Muscle of leg (tissue), 11 donors: ENCODE data around the gene DLG2. TPM values are rescaled to one million over a fixed set of nuclear protein-coding genes. Genes with fewer than 3 reads are reported as not detected.
"Not testable (repeated sequence)": the region's sequence is repeated elsewhere in the genome, so short reads cannot be mapped to it uniquely, and the experiment has no call there.

Experiments
- DNase-seq: peaks from one replicate; pipeline ENCODE4 v3.0.0; 2013
- H3K27ac ChIP-seq: one replicate; pipeline ENCODE4 v1.5.1; 2013; ENCODE audit warnings: mild to moderate bottlenecking, low read length, control low read depth
- H3K27me3 ChIP-seq: one replicate; pipeline ENCODE4 v1.6.1; 2013; ENCODE audit warnings: low read length; ENCODE audit not compliant: control insufficient read depth, insufficient read depth
- H3K36me3 ChIP-seq: one replicate; pipeline ENCODE4 v1.6.1; 2013; ENCODE audit warnings: low read length; ENCODE audit not compliant: control insufficient read depth, insufficient read depth
- H3K4me1 ChIP-seq: one replicate; pipeline ENCODE4 v1.6.1; 2013; ENCODE audit warnings: low read length; ENCODE audit not compliant: control insufficient read depth, insufficient read depth
- H3K4me3 ChIP-seq: one replicate; pipeline ENCODE4 v1.5.1; 2013; ENCODE audit warnings: low read length, control low read depth
- H3K9me3 ChIP-seq: replicated peaks from 2 replicates; pipeline ENCODE4 v1.6.1; 2013; ENCODE audit warnings: low read depth, low read length; ENCODE audit not compliant: control insufficient read depth
- WGBS: methylation state at CpG from one replicate; pipeline ENCODE4 v1.1.5; 2013; ENCODE audit warnings: missing lambda C conversion rate; ENCODE audit not compliant: insufficient coverage; 5-methylcytosine and 5-hydroxymethylcytosine counted together
- polyA plus RNA-seq, 8 donors: library from polyadenylated mRNA; unstranded; fragments of 120-200 nt; gene quantifications; one replicate each; pipeline versions ENCODE4 v1.2.1 to v1.2.3, GENCODE V29; 2013; ENCODE audit warnings: inconsistent platforms in 1 of 8, low replicate concordance in 1 of 8; ENCODE audit not compliant: insufficient read length in 8 of 8, insufficient read depth in 1 of 8
- total RNA-seq: library from RNA; stranded (reverse); fragments of 120-200 nt; gene quantifications from one replicate; pipeline ENCODE4 v1.2.4, GENCODE V29; 2013

Gene DLG2
- total and polyA plus RNA-seq, 9 donors = 6.4 to 19.3 (median 11.0) TPM

- Histone ChIP-seq H3K36me3 (no peaks in the 10 kb centered on the region), H3K4me3 (no peak overlapping the region), H3K9me3 (peaks cover 2% of the 10 kb centered on the region), H3K27me3 (no peaks in the 10 kb centered on the region), H3K4me1 (no peaks in the 10 kb centered on the region), H3K27ac (no peak overlapping the region)
- no peak for DNase-seq
- WGBS = no CpG with 5 or more reads among the region's 4 CpGs
These were observed 1880.1 kb downstream of the DLG2 start for GRCh38 chr11:83746921-83747585.

GRCh38 chr11:83744620-83745192, 1882.4 kb downstream of the DLG2 start:
- 69% methylated on average over 2 of the region's 6 CpGs for WGBS
- H3K27me3 ChIP-seq = no peaks in the 10 kb centered on the region
- no peaks in the 10 kb centered on the region for H3K4me1 ChIP-seq
- no peak overlapping the region for H3K4me3 ChIP-seq
- peaks cover 2% of the 10 kb centered on the region for H3K9me3 ChIP-seq
- no peak overlapping the region for H3K27ac ChIP-seq
- DNase-seq = peak; percentile 2
- H3K36me3 ChIP-seq = no peaks in the 10 kb centered on the region

- Histone ChIP-seq H3K4me1 (no peaks in the 10 kb centered on the region), H3K9me3 (no peaks in the 10 kb centered on the region), H3K27ac (no peak overlapping the region), H3K36me3 (no peaks in the 10 kb centered on the region), H3K27me3 (no peaks in the 10 kb centered on the region), H3K4me3 (no peak overlapping the region)
- DNase-seq = no peak
These were observed 1890.5 kb downstream of the DLG2 start for GRCh38 chr11:83736684-83737083.

- Histone ChIP-seq H3K9me3 (no peaks in the 10 kb centered on the region), H3K4me1 (no peaks in the 10 kb centered on the region), H3K27ac (no peak overlapping the region), H3K4me3 (no peak overlapping the region), H3K36me3 (no peaks in the 10 kb centered on the region), H3K27me3 (no peaks in the 10 kb centered on the region)
- no peak for DNase-seq
- WGBS = 100% methylated on average over 1 of the region's 1 CpG
These were observed 1893.0 kb downstream of the DLG2 start for GRCh38 chr11:83734120-83734519.

GRCh38 chr11:83731288-83731687, 1895.9 kb downstream of the DLG2 start:
- not testable (repeated sequence) for H3K27me3 ChIP-seq, H3K36me3 ChIP-seq, DNase-seq, H3K9me3 ChIP-seq, H3K27ac ChIP-seq, H3K4me3 ChIP-seq, H3K4me1 ChIP-seq
- WGBS = no CpG with 5 or more reads among the region's 2 CpGs

- Histone ChIP-seq H3K4me1 (peaks cover 2% of the 10 kb centered on the region), H3K27ac (no peak overlapping the region), H3K9me3 (no peaks in the 10 kb centered on the region), H3K36me3 (no peaks in the 10 kb centered on the region), H3K27me3 (no peaks in the 10 kb centered on the region), H3K4me3 (no peak overlapping the region)
- no peak for DNase-seq
- 67% methylated on average over 2 of the region's 2 CpGs for WGBS
These were observed 1898.9 kb downstream of the DLG2 start for GRCh38 chr11:83728281-83728680.

- no peak for DNase-seq
- Histone ChIP-seq H3K36me3 (no peaks in the 10 kb centered on the region), H3K27me3 (no peaks in the 10 kb centered on the region), H3K27ac (no peak overlapping the region), H3K4me3 (no peak overlapping the region), H3K9me3 (no peaks in the 10 kb centered on the region), H3K4me1 (peaks cover 2% of the 10 kb centered on the region)
- WGBS = no CpG with 5 or more reads among the region's 1 CpG
These were observed 1899.9 kb downstream of the DLG2 start for GRCh38 chr11:83727251-83727650.

GRCh38 chr11:83726316-83726715, 1900.8 kb downstream of the DLG2 start:
- Histone ChIP-seq H3K4me3 (no peak overlapping the region), H3K9me3 (no peaks in the 10 kb centered on the region), H3K27me3 (no peaks in the 10 kb centered on the region), H3K27ac (peak overlapping the region; percentile 92), H3K36me3 (no peaks in the 10 kb centered on the region), H3K4me1 (peaks cover 2% of the 10 kb centered on the region)
- DNase-seq = no peak
- whole genome bisulfite sequencing = no CpG with 5 or more reads among the region's 2 CpGs

- Histone ChIP-seq H3K4me3 (no peak overlapping the region), H3K4me1 (peaks cover 2% of the 10 kb centered on the region), H3K36me3 (no peaks in the 10 kb centered on the region), H3K27me3 (no peaks in the 10 kb centered on the region), H3K27ac (peak overlapping the region; percentile 92), H3K9me3 (no peaks in the 10 kb centered on the region)
- no CpG with 5 or more reads among the region's 4 CpGs for WGBS
- DNase-seq = peak; percentile 87
These were observed 1901.4 kb downstream of the DLG2 start for GRCh38 chr11:83725728-83726127.

GRCh38 chr11:83725269-83725560, 1901.9 kb downstream of the DLG2 start:
- Histone ChIP-seq H3K4me1 (peaks cover 2% of the 10 kb centered on the region), H3K27me3 (no peaks in the 10 kb centered on the region), H3K36me3 (no peaks in the 10 kb centered on the region), H3K4me3 (peak overlapping the region; percentile 38), H3K27ac (peak overlapping the region; percentile 92), H3K9me3 (no peaks in the 10 kb centered on the region)
- 0% methylated on average over 1 of the region's 4 CpGs for WGBS
- peak; percentile 64 for DNase-seq

- H3K36me3 ChIP-seq = no peaks in the 10 kb centered on the region
- H3K27me3 ChIP-seq = no peaks in the 10 kb centered on the region
- H3K4me1 ChIP-seq = peaks cover 2% of the 10 kb centered on the region
- no CpG with 5 or more reads among the region's 6 CpGs for WGBS
- H3K9me3 ChIP-seq = no peaks in the 10 kb centered on the region
- DNase-seq = peak; percentile 94
- peak overlapping the region; percentile 38 for H3K4me3 ChIP-seq
- H3K27ac ChIP-seq = peak overlapping the region; percentile 92
These were observed 1903.1 kb downstream of the DLG2 start for GRCh38 chr11:83723999-83724398.
